Esophagus squamous epithelium (tissue), 4 donors: ENCODE results near the gene CFAP77.

Source experiments
- CTCF ChIP-seq, 6 experiments: fragments of 450-650 bp in 4 of 6; fragments of 200-600 bp in 2 of 6; sonication (generic) in 2 of 6; IDR thresholded peaks; one replicate each; pipeline ENCODE4 v1.5.1; 2016 to 2019; ENCODE audit warnings: antibody characterized with exemption in 6 of 6, mild to moderate bottlenecking in 4 of 6, moderate library complexity in 4 of 6
- POLR2A ChIP-seq, 4 donors: fragments of 450-650 bp; IDR thresholded peaks; one replicate each; pipeline ENCODE4 v1.6.1; 2017; ENCODE audit warnings: antibody characterized with exemption in 4 of 4, mild to moderate bottlenecking in 4 of 4, moderate library complexity in 3 of 4

GRCh38 chr9:132461281-132461896 is 51.4 kb downstream of the CFAP77 start:
- TF ChIP-seq CTCF (IDR thresholded peaks at IDR 0.05) (no peak), POLR2A (IDR thresholded peaks at IDR 0.05) (no peak)
